Activated CD8-positive, alpha-beta memory T cell treated with anti-CD3 and anti-CD28 coated beads for 4 hours (primary cell): Measurements from ENCODE around the gene ABCB9.

Experiments used
- DNase-seq, 2 donors: peaks; one replicate each; pipeline ENCODE4 v3.0.0-alpha.2; 2020; ENCODE audit warnings: low read depth in 2 of 2

ABCB9 gene

DNA sequence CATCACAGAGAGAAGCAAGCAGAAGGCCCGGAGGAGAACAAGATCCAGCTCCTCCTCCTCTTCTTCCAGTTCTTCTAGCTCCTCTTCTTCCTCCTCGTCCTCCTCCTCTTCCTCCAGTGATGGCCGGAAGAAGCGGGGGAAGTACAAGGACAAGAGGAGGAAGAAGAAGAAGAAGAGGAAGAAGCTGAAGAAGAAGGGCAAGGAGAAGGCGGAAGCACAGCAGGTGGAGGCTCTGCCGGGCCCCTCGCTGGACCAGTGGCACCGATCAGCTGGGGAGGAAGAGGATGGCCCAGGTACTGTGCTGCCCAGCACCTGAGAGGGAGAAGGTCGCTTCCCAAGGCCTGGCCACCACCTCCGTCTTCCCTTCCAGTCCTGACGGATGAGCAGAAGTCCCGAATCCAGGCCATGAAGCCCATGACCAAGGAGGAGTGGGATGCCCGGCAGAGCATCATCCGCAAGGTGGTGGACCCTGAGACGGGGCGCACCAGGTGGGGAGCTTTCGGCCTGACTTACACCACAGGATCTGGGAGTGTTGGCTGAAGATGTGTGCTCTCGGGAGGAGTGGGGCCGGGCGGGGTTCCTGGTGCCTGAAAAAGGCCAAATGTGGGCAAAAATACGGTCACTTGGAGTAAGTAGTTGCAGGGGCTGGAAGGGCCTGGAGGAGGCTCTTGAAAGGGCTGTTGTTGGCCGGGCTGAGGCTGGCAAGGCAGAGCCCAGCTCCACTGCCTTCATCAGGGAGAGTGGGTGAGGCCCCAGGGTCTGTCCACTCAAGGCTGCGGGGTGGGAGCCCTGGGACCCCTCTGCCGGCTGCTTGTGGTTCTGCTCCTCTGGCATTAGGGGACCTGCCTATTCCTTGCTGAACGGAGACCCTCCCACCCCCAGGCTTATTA, 15.6 kb upstream of the ABCB9 start:
- no peak for DNase-seq

GRCh38 chr12:122981036-122981471, 14.8 kb upstream of the ABCB9 start:
- no peak for DNase-seq

GRCh38 chr12:122980183-122981035, 14.1 kb upstream of the ABCB9 start, which contains the start of gene ARL6IP4:
ARL6IP4 (plus strand) TSS chr12:122980681; CDS start chr12:122981140, 459 bp downstream.
- peak; percentile 24 to 35 for DNase-seq

- DNase-seq, result no peak
Measured at GRCh38 chr12:122979908-122980182, 13.6 kb upstream of the ABCB9 start.

- DNase-seq, result no peak
Measured at GRCh38 chr12:122979001-122979907, 13.0 kb upstream of the ABCB9 start.

- no peak for DNase-seq
Measured at GRCh38 chr12:122978507-122978955, 12.3 kb upstream of the ABCB9 start.

- DNase-seq, result no peak
Measured at GRCh38 chr12:122977655-122978392, 11.6 kb upstream of the ABCB9 start.

DNA sequence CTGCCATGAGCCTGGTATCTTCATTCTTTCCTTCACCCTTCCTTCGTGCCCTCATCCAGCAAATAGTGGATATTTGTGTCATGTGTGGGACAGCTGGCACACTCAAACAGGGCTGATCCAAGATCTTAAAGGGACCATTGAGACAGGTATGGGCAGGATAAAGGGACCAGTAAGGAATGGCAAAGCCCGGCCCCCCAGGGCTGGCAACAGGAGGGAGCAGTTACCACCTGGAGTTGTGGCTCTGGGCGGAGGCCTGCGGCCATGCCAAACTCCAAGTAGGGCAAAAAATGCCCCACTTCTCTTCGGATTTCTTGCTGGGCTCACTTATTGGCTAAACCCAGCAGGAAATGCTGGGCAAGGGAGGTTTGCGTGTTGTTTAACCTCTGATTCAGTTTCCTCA, 10.9 kb upstream of the ABCB9 start:
- no peak for DNase-seq

GRCh38 chr12:122976648-122976975, 10.3 kb upstream of the ABCB9 start:
- no peak for DNase-seq

DNA sequence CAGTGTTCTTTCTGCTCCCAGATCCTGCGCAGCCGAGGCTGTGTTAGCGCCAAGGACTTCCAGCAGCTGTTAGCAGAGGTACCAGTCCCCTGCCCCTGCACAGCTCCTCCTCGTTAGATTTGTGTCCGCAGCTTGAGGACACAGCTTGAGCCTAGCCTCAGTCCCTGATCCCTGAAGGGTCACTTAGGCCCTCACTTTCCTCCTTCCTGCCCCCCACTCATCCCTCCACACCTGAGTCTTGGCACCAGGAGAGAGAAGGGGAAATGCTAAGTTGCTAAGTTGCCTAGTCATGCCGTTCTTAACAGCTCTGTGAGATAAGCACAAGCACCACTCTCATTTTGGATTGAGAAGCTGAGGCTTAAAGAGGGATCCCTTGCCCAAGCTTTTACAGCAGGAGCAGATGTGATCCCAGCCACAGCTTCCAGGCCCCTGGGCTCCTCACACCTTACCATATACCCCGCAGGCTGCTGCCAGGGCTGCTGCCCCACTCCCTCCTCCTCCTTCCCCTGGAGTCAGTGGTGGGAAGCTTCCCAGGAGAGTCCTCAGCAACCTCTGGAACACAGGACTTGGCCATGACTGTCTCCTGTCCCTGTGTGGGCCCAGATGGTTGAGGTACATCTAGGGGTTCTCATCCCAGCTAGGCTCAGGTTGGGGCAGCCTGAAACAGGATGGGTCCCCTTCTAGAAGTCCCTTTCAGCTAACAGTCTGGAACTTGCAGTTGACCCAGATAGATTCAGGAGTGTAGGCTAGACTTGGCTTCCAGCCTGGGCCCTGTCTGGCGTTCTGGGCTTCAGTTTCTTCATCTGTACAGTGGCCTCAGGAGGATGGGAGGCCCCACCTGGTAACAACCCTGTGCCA, 9.8 kb upstream of the ABCB9 start:
- no peak for DNase-seq

DNA sequence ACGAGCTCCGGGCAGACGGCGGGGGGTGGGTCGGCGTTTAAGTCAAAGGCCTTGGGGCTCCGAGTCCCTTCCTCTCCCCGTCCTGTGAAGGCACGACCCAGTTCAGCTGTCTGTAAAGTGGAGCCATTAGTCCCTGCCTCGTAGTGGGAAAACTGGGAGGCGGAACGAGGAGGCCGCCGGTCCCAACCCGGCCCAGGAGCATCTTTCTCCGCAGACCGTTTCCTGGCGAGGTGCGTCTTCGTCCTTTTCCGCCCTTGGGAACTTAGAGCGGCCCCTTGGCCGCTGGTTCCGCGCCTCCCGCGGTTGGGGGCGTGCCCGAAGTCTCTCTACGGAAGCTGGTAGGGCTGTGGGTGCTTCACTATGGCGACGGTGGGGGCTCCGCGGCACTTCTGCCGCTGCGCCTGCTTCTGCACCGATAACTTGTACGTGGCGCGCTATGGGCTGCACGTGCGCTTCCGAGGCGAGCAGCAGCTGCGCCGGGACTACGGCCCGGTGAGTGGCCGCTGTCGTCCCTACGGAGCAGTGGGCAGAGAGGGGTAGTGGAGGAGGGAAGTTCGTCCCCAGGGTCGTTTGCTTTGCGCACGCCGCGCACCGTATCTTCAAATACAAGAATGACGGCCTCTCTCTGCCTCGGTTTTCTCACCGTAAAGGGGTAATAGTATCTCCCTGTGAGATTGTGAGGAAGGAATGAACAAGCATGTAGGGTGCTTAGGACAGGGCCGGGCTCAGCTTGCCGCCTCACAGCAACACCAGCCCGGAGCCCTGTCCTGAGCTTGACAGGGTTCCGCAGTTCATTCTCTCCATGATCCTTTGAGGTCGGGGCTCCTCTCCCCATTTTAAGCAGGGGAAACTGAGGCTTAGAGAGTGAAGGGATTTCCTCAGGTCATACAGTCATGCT, 8.9 kb upstream of the ABCB9 start, which contains the start of gene OGFOD2:
TSS of gene OGFOD2 (plus strand) at position 353 of the 898 bp plus-strand sequence. CDS start at position 361, 8 bp downstream.
- DNase-seq, result peak; percentile 83 to 86

GRCh38 chr12:122974274-122974891, 8.1 kb upstream of the ABCB9 start:
- peak; percentile 98 to 99 for DNase-seq

DNA sequence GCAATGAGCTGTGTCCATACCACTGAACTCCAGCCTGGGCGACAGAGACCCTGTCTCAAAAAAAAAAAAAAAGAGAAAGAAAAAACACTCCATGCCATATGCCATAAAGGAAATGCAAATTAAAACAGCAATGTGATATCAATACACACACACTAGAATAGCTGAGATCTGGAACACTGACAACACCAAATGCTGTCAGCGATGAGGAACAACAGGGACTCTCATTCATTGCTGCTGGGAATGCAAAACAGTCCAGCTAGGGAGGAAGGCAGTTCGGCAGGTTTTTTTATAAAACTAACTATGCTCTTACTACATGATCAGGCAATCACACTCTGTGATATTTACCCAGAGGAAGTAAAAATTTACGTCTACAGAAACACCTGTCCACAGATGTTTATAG, 3.4 kb upstream of the ABCB9 start:
- DNase-seq, result no peak

DNA sequence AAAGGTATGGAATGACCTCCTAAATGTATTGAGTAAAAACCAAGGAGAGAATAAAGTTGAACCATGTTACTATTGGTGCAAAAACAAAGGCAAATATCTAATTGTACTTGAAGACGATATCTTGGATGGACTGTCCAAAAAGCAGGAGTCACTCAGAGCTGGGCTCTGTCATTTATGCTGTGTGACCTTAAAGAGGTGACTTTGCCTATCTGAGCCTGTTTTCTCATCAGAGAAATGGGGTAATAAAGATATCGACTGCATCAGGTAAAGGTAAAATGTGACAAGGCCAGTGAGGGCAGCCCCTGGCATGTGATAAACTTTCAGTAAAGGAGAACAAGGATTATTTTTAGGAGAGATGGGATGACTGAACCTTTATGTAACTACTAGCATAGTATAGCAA, 1.8 kb upstream of the ABCB9 start:
- no peak for DNase-seq

GRCh38 chr12:122966743-122967550, 684 bp upstream of the ABCB9 start:
- no peak for DNase-seq

DNA sequence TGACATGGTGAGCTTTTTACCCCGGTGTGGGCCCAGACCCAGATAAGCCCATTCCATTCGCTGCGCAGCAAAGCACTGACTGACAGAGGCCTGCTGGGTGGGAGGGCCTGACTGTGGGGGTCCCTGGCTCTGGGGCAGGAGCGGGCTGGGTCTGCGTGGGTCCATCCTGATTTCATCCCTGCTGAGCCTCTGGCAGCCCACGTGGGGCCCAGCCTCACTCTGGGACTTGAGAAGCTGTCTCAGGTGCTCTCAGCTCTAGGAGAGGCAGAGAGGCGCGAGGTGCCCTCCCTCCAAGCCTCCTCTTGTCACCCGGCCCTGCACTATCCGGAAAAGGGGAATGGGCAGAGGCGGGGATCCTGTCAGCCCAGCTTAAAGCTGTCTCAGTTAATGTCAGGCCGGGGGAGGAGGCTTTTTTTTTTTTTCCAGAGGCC, 927 bp downstream of the ABCB9 start:
- DNase-seq, result no peak

- DNase-seq, result no peak
Measured at GRCh38 chr12:122964439-122965257, 1.6 kb downstream of the ABCB9 start.
